GM19467 (cell line): Measurements from ENCODE around the gene CYGB.

Experiments used
- ATAC-seq: cut with Tn5 transposase; IDR thresholded peaks from one replicate; pipeline ENCODE4 v1.9.1; 2021; ENCODE audit warnings: mild to moderate bottlenecking, moderate library complexity; ENCODE audit not compliant: unreplicated experiment

Gene CYGB

GRCh38 chr17:76501827-76502307 is 35.6 kb downstream of the CYGB start:
- ATAC-seq: no peak

- ATAC-seq: peak; percentile 60
Observed at GRCh38 chr17:76501018-76501826, 36.3 kb downstream of the CYGB start, which contains the start of gene RHBDF2. RHBDF2 (minus strand) TSS chr17:76501423; CDS start chr17:76481524, 19,899 bp downstream.

GRCh38 chr17:76500747-76501017 is 36.8 kb downstream of the CYGB start:
- ATAC-seq: no peak

GRCh38 chr17:76500074-76500746 is 37.3 kb downstream of the CYGB start:
- no peak for ATAC-seq

GRCh38 chr17:76499267-76499667 is 38.2 kb downstream of the CYGB start:
- ATAC-seq: no peak

- ATAC-seq: no peak
Observed at GRCh38 chr17:76498876-76499251, 38.6 kb downstream of the CYGB start.

GRCh38 chr17:76497979-76498875 is 39.3 kb downstream of the CYGB start:
- ATAC-seq: no peak

GRCh38 chr17:76497699-76497978 is 39.9 kb downstream of the CYGB start:
- ATAC-seq: no peak

- ATAC-seq: no peak
Observed at GRCh38 chr17:76496464-76496863, 41.0 kb downstream of the CYGB start.

- no peak for ATAC-seq
Observed at GRCh38 chr17:76495663-76496400, 41.7 kb downstream of the CYGB start.

- peak; percentile 13 for ATAC-seq
Observed at GRCh38 chr17:76493505-76494167, 43.9 kb downstream of the CYGB start.

- peak; percentile 45 for ATAC-seq
Observed at GRCh38 chr17:76492989-76493501, 44.5 kb downstream of the CYGB start.

GRCh38 chr17:76492123-76492988 is 45.2 kb downstream of the CYGB start:
- ATAC-seq: peak; percentile 27

GRCh38 chr17:76491271-76492122 is 46.0 kb downstream of the CYGB start:
- ATAC-seq: no peak

GRCh38 chr17:76490112-76490710 is 47.3 kb downstream of the CYGB start:
- no peak for ATAC-seq

GRCh38 chr17:76487451-76488192 is 49.9 kb downstream of the CYGB start:
- ATAC-seq: no peak

- ATAC-seq: no peak
Observed at GRCh38 chr17:76485569-76485968, 51.9 kb downstream of the CYGB start.
